C4-2B (cell line): ENCODE data around the gene GPR26.

Experiments
- H3K27ac ChIP-seq: fragments of 450-650 bp; 2 replicates; pipeline ENCODE4 v1.5.1; 2017
- CTCF ChIP-seq: fragments of 450-650 bp; conservative IDR thresholded peaks from 2 replicates; pipeline ENCODE4 v1.5.1; 2017; ENCODE audit warnings: mild to moderate bottlenecking
- ZFX ChIP-seq: fragments of 450-650 bp; IDR thresholded peaks from 2 replicates; pipeline ENCODE4 v1.6.1; 2017

GPR26 gene

GRCh38 chr10:123624086-123624485 lies 42.1 kb upstream of the GPR26 start:
- no peak overlapping the region for H3K27ac ChIP-seq
- TF ChIP-seq CTCF: no peak
- TF ChIP-seq ZFX: no peak

- H3K27ac ChIP-seq: no peak overlapping the region
- TF ChIP-seq ZFX (no peak), CTCF (no peak)
These were observed 33.0 kb upstream of the GPR26 start for GRCh38 chr10:123633106-123633505.

GRCh38 chr10:123633636-123634035 lies 32.5 kb upstream of the GPR26 start:
- no peak overlapping the region for H3K27ac ChIP-seq
- no peak for TF ChIP-seq CTCF
- TF ChIP-seq ZFX: no peak

- no peak for TF ChIP-seq CTCF
- TF ChIP-seq ZFX: no peak
- no peak overlapping the region for H3K27ac ChIP-seq
These were observed 31.9 kb upstream of the GPR26 start for GRCh38 chr10:123634221-123634620.

GRCh38 chr10:123635131-123635530 lies 31.0 kb upstream of the GPR26 start:
- TF ChIP-seq ZFX (no peak), CTCF (no peak)
- no peak overlapping the region for H3K27ac ChIP-seq

- H3K27ac ChIP-seq: no peak overlapping the region
- TF ChIP-seq ZFX: no peak
- no peak for TF ChIP-seq CTCF
These were observed 30.4 kb upstream of the GPR26 start for GRCh38 chr10:123635745-123636144.

- H3K27ac ChIP-seq: no peak overlapping the region
- no peak for TF ChIP-seq ZFX
- TF ChIP-seq CTCF: no peak
These were observed 29.4 kb upstream of the GPR26 start for GRCh38 chr10:123636598-123637325.
